OCI-LY1 (cell line): ENCODE measurements around the gene LHX6.

Experiments
- EZH2 ChIP-seq: fragments of 200-600 bp; sonication (generic), shearing (Covaris generic); IDR thresholded peaks from 2 replicates; pipeline ENCODE4 v1.8.0; 2017; ENCODE audit warnings: borderline replicate concordance, mixed run types, mild to moderate bottlenecking, antibody characterized with exemption, low read length, moderate library complexity, mixed read lengths
- TF ChIP-seq, protein P1 (sequence below): fragments of 200-600 bp; sonication (generic), shearing (Covaris generic); IDR thresholded peaks from 2 replicates; pipeline ENCODE4 v1.5.1; 2017; ENCODE audit warnings: mild to moderate bottlenecking, antibody characterized with exemption, low read length, moderate library complexity, mixed read lengths

DNA sequence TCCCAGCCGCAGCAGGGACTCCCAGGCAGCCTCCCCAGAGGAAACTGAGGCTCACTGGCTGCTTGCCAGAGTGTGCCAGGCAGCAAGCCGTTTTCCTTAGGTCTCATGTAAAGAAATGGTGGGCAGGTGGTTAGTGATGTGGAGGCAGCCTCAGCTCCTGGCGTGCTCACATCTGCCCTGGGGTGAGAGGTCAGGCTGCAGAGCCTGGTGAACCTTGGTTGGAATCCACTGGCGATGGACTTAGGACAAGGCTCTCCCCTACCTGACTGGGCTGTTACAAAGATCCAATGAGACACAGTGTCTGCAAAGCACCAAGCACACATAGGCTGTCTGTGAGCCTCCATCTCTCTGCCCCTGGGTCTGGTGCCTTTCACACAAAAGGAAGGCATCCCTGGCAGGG is 30.9 kb downstream of the LHX6 start:
- TF ChIP-seq, protein P1, sequence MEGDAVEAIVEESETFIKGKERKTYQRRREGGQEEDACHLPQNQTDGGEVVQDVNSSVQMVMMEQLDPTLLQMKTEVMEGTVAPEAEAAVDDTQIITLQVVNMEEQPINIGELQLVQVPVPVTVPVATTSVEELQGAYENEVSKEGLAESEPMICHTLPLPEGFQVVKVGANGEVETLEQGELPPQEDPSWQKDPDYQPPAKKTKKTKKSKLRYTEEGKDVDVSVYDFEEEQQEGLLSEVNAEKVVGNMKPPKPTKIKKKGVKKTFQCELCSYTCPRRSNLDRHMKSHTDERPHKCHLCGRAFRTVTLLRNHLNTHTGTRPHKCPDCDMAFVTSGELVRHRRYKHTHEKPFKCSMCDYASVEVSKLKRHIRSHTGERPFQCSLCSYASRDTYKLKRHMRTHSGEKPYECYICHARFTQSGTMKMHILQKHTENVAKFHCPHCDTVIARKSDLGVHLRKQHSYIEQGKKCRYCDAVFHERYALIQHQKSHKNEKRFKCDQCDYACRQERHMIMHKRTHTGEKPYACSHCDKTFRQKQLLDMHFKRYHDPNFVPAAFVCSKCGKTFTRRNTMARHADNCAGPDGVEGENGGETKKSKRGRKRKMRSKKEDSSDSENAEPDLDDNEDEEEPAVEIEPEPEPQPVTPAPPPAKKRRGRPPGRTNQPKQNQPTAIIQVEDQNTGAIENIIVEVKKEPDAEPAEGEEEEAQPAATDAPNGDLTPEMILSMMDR, result no peak
- no peak for TF ChIP-seq EZH2
